Fibroblast of upper back skin (primary cell): ENCODE data around the gene TRIM26.

Experiments
- DNase-seq: peaks from one replicate; pipeline ENCODE4 v3.0.0-alpha.2; 2013

The TRIM26 gene

DNA sequence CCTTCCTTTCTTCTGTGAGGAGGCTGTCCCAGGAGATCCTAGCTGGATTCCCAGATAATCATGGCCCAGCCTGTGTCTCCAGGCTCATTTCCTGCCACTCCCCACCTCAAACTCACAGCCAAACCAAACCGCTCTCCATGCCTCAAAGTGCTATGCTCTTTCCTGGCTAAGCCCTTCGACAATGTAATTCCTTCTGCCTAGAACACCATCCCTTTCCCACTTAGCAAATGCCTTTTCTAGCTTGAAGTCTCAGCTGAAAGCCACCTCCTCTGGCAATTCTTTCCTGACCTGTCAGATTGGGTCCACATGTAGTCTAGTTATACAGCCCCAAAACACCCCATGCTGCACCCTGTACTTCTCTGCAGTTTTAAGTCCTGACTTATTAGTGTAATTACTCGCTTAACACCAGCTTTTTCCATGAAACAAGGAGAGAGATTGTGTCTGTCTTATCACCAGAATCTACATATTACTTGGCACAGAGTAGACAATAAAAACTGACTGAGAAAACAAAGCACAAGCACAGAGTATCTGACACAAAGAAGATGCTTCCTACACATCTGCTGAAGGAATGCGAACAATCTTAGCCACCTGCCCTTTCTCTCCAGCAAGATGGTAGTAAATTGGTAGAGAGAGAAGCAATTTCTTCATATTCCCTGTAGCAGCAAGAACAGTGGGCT lies 5.4 kb downstream of the TRIM26 start:
- DNase-seq, result no peak

DNA sequence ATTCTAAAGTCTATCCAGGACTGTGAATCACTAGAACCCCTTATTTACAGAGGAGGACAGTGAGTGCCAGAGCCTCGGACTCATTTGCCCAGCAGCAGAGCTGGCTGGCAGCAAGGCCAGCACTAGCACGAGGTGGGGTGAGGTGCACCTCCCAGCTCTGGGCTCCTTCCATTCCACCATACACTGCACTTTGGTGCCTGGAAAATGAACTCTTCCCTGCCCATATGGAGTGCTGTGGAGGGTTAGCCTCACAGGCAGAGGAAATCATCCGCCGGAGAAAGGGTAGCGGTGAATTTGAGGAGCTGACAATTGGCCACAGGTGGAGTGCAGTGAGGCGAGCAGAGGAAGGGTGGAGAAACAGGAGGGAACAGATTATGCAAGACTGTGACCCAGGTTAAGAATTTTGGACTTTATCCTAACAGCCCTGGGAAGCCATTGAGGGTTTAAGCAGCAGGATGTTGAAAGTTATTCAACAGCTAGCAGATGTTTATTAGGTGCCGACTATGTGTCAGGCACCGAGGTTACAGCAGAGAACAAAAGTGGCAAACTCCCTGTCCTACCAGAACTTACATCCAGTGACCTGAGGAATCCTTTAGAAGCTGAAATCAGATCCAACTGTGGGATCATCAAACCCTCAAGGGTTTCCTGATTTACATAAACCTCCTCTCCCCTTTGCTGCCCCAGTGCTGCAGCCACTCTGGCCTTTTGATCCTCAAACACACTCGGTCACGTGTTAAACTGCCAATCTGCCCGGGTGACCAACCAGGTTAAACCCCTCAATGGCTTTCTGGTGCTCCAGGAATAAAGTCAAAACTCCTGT lies 6.2 kb downstream of the TRIM26 start:
- no peak for DNase-seq

DNA sequence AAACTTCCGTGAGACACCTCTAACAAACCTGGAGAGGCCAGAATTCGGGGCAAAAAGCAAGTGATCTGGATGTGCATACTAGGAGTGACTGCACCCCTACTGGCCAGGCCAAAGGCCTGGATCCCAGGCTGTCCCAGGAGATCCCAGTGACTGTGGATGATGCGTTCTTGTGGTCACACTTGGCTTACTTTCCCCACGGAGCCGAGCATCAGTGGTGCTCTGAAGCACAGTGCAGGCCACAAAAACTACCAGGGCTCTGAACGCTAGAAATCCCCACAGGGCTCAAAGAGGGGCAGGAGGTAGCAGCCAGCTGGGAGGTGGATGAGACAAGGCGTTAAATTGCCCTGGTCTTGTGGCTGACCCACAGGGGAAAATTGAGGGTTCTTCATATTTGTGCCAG lies 7.1 kb downstream of the TRIM26 start:
- no peak for DNase-seq

DNA sequence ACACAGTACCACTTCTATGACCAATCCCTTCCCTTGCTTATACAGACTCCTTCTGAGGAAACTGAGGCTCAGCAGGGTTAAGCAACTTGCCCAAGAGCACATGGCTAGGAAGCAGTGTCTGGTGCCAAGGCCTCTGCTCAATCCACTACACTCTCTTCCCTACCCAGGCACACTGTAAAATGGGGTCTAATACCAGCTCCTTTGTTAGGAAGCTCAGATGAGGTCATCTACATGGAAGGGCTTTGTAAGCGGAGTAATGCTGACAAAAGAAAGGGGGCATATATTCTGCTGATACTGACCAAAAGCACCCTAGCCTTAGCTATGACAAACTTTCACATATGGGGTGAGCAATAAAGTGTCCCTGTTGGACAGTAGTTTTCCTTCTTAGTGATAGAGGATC lies 9.1 kb downstream of the TRIM26 start:
- DNase-seq, result no peak

DNA sequence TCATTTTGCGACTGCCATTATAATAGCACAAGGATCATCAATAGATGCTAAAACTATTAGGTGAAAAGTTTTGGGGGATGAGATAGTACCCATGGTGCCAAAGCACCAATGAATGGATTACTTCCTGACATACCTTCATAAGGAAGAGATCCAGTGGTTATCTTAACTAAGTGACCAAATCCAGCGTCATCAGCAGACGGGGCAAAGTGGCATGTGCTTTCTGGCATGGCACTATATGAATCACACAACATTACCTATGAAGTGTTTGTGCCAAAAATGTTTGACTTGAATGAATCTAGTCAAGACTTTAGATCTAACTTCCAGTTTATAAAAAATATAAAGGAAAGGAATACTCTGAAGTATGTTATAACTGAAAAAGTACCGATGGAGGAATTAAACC lies 10.8 kb downstream of the TRIM26 start:
- DNase-seq, result no peak

DNA sequence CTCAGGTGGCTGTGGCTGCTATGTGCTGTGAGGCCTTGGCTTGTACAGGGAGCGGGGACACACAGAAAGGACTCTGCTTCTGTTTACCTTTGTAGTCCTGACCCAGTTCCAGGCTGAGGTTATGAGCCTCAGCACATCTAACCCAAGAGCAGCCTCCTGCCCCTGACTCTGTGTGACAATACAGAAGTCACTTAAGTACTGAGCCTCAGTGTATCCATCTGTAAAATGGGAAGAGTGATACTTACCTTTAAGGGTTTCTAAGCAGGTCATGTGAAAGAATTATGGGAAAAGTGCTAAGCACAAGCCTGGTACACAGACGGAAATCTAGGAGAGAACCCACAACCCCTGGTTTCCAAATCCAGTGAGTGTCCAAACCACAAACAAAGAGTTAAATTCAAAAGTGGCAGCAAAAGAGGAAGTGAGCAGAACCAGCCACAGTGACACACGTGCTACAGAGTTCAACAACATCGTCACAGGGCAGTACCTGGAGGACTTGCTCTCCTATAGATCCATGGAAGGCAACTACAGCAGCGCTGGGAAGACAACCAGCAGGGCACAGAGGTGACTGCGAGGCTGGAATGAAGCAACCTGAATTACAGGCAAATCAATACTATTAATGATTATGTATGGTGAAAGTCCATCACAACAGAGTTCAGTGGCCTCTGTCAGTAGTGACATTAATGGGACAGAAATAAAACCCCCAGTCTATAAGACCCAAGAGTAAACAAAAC lies 12.5 kb downstream of the TRIM26 start:
- DNase-seq, result no peak

DNA sequence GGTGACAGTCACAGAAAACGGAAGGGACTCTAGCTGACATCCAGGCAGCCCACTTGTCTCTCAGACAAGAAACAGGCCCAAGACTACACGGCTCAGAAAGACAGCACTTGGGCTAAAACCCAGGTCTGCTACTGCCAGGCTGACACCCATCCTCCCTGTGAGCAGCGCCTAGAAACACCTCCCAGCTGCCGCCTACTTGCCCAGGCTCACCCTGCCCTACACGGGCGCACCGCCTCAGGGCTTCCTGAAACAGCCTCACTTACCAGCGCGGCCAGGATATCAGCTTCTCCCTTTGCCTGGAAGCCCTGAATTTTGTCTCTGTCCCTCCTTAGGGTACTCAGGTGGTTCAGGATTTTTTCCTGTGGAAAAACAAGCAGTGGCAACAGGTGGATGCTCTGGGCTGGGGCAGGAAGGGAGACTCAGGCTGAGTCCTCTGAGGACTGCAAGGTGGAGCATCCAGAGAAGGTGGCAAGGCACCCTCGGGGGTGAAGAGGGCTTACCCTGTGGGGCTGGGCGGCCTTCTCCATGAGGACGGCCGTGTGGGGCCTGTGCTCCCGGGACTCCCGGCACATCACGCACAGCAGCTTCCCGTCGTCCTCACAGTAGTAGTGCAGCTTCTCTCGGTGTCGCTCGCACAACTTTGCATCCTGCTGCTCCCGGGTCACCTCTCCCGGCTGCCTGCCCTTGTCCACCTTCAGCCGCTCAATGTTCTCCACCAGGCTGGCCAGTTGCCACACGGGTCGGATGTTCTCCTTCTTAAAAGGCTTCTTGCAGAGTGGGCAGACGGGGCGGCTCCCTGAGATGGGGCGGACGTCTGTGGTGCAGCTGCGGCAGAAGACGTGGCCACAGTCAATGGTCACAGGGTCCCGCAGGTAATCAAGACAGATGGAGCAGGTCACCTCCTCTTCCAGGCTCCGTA lies 14.8 kb downstream of the TRIM26 start:
- DNase-seq, result no peak

DNA sequence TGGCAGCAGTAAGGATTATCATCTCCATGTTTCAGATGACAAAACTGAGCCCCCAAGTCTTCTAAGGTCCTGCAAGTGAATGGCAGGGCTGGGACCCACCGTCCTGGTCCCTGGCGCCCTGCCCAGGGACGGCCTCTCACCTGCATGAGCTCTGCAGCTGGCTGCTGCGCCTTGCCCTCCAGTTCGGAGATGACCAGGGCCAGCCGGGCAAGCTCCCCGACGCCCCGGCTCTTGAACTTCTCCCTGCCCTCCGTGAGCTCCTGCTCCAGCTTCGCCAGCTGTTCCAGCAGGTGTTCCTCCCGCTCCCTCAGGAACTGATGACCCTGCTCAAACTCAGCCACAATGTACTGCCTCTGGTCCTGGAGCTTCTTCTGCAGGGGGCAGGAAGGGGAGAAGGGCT lies 16.8 kb downstream of the TRIM26 start:
- no peak for DNase-seq

DNA sequence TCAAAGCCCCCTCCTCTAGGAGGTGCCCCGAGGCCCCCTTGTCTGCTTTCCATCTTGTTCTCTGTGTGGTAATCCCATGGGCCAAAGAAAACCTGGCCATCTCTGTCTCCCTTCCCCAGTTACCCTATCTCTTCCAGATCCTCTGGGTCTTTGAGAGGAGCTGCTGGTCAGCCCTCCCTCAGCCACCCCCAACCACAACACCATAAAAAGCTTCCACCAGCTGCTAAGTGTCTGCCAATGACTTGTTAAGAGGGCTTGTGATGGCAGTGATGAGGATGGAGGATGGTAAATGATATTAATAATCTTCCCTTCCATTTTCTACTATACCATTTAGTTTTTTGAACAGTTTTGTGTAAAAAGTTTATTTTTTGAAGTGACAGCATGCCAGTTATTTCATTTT lies 17.3 kb downstream of the TRIM26 start:
- no peak for DNase-seq

DNA sequence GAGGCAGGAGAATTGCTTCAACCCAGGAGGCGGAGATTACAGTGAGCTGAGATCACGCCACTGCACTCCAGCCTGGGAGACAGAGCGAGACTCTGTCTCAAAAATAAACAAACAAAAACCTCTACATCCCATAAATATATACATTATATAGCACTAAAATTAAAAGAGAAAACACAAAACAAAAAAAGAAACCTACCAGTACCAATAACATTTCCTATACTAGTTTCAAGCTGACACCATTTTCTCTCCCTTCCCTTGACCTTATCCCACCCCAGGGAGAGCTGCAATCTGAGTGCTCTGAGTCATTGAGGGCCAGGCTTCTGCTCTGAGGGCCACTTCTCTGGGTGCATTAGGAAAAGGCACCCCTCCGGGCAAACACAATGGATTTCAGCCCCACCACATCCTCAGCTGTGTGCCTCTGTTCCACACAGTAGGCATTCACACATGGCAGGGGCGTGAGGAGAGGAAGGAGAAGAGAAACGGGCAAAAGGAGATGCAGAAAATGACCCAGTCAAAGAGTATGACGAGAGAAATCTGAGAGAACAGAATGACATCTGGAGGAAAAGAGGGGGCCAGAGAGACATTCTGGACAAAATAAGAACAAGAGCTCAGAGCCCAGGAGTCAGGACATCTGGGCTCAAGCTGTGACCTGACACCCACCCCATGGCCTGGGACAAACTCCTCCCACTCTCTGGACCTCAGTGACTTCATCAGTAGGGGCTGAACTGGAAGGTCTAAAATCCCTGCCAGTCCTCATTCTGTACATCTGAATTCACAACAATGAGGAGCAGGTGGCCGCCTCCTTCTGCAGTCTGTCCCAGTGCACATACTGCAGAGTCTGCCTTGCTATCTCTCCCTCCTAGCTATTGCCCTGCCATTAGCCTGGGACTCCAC lies 18.2 kb downstream of the TRIM26 start:
- DNase-seq, result no peak

DNA sequence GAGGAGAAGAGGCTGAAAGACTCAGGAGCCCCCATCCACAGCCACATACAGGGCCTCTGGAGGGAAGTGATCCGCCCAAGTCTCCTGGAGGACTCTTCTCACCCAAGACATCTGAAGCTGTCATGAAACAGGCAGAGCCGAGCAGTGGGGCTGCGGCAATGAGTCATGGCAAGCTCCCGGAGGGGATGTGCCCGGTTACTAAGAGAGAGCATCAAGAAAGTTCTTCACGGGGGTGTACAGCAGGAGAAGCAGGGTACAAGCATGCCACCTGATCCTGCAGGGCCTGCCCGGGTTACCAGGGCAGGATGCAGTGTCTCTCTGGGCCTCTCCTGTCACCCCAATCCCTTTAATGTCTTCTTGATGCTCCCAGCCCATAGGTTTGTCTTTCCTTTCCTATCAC lies 21.1 kb downstream of the TRIM26 start:
- DNase-seq, result no peak

DNA sequence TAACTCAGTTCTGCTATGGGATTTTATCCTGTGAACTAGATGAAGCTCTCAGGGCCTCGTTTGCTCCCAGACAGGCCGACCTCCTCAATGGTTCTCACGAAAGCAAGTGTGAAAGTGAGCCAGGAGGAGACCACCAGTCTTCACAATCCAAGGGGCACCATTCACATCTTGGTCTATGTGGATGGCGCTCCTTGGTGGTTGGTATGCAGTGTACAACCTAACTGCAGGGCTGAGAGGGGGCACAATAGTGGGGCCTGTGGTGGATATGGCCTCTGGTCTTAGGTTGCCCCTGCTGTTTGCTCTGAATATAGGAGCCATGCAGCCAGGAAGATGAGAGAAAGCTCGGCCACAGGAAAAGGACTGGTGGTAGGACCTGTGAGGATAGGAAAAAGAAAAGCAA lies 24.7 kb downstream of the TRIM26 start:
- DNase-seq, result no peak

DNA sequence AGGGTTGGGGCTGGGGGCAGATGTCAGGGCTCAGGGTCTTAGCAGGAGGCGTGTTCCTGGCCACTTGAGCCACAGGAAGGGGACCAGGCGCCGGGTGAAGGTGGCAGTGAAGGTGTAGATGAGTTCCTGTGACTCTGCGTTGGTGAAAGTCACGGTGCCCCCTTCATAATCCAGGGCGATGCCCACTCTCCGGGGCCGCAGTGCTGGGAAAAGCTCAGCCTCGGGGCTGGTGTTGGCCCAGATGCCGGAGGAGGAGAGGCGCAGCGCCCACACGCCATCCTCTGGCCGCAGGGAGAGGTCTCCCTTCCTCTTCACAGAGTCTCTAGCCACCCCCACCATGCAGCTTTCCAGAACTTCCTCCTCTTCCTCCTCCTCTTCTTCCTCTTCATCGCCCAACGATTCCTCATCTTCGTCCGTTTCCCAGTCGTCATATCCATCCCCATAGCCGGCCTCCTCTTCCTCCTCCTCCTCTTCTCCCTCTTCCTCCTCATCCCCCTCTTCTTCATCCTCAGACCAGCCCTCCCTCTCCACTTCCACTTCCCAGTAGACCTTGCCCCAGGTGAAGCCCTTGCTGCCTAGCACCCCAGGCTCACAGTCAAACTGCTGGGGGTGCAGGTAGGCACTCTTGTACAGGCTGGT lies 27.2 kb downstream of the TRIM26 start:
- no peak for DNase-seq

DNA sequence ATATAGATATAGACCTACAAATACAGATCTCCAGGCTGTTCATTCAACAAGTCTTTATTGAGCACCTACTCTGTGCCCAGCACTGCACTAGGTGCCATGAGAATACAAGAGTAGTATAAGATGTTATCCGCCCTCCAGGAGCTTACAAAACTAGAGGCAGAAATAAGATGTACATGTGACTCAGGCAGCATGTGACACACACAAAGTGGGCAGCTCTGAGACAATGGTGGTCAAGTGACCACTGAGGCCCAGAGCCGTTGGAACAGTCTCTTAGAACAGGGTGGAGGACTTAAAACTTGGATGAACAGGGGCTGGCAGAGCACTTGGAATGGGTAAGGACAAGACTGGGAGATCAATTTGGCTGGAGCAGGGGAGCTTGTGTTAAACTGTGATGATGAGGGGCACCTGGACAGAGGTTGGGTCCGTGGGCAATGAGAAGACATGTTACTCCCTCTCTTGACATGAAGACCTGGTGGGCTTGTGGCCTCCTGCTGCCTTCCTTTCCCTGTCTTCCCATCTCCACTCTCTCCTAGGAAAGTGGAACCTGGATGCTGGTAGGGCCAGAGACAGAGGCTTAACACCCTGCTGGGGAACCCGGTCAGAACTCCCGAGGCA lies 28.7 kb downstream of the TRIM26 start:
- no peak for DNase-seq

DNA sequence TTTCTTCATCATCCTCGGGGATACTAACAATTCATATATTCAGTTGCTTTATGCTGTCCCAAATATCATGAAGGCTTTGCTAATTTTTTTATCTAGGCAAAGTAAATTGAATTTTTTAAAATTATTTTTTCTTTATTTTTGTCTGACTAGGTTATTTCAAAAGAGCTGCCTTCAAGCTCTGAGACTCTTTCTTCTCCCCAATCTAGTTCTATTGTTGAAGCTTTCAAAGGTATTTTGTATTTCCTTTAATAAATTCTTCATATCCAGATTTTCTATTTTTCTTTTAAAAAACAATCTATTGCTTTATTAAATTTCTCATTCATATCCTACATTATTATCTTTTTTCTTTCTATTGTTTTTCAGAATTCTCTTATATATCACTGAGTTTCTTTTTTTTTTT lies 33.1 kb downstream of the TRIM26 start:
- DNase-seq, result no peak

DNA sequence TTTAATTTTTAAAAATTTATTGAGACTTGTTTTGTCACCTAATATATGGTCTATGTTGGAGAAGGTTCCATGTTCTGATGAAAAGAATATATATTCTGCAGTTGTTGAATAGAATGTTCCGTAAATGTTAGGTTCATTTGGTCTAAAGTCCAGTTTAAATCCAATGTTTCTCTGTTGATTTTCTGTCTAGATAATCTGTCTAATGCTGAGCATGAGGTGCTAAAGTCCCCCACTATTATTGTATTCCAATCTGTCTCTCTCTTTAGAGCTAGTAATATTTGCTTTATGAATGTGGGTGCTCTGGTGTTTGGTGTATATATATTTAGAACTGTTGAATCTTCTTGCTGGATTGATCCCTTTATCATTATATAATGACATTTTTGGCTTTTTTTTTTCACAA lies 34.4 kb downstream of the TRIM26 start:
- DNase-seq, result no peak

DNA sequence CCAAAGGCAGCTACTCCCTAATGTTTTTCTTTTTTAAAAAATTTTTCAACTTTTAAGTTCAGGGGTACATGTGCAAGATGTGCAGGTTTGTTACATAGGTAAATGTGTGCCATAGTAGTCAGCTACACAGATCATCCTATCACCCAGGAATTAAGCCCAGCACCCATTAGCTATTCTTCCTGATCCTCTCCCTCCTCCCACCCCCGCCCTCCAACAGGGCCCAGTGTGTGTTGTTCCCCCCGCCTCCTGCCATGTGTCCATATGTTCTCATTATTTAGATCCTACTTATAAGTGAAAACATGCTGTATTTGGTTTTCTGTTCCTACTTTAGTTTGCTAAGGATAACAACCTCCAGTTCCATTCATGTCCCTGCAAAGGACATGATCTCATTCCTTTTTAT lies 37.4 kb downstream of the TRIM26 start:
- DNase-seq, result no peak

DNA sequence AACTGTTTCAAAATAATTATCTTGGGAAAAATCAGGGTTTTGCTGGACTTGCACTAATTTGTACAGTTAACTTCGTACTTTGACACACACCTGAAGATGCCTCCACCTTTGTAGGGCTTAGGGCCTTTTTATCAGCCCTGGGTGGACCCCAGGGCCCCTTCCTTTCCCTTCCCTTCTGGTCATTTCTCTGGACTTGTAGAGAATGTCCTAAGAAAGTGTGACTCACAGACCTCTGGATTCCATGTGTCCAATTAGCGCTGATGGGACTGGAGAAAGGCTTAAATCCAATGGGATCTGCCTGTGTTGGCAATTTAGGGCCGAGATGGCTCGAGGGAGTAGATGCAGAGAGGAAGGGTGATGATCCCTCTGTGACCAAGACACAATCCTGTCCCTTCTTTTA lies 40.5 kb downstream of the TRIM26 start:
- no peak for DNase-seq

DNA sequence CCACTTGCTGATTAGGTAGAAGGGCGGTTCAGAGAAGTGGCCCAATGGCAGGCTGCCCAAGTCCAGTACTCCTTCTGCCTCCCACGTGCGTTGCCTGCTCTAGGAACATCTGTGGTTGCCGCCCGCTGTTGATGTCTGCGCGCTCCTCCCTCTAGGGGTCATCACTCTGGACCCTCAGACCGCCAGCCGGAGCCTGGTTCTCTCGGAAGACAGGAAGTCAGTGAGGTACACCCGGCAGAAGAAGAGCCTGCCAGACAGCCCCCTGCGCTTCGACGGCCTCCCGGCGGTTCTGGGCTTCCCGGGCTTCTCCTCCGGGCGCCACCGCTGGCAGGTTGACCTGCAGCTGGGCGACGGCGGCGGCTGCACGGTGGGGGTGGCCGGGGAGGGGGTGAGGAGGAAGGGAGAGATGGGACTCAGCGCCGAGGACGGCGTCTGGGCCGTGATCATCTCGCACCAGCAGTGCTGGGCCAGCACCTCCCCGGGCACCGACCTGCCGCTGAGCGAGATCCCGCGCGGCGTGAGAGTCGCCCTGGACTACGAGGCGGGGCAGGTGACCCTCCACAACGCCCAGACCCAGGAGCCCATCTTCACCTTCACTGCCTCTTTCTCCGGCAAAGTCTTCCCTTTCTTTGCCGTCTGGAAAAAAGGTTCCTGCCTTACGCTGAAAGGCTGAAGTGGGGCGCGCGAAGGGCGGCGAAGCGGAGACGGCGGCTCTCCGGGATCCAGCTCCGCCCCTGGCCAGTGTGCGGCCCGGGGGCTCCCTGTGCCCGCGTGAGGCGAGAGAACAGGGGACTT lies 41.3 kb downstream of the TRIM26 start:
- no peak for DNase-seq
